GDM1 (cell line): ENCODE measurements around the gene FANCI.

Experiments
- DNase-seq: peaks from one replicate; lab custom pipeline; 2025; lab: John Stamatoyannopoulos, UW

Gene FANCI

GRCh38 chr15:89333011-89333860 is 89.5 kb downstream of the FANCI start:
- DNase-seq = no peak

GRCh38 chr15:89333959-89334509 is 90.3 kb downstream of the FANCI start:
- no peak for DNase-seq

GRCh38 chr15:89334510-89335297 is 90.9 kb downstream of the FANCI start, which contains the start of gene POLG:
POLG (minus strand) TSS chr15:89334824; CDS start chr15:89333754, 1,070 bp downstream.
- peak; percentile 98 for DNase-seq

- no peak for DNase-seq
Measured at GRCh38 chr15:89335298-89336041, 91.7 kb downstream of the FANCI start.

- no peak for DNase-seq
Measured at GRCh38 chr15:89338036-89338435, 94.3 kb downstream of the FANCI start.

- DNase-seq = no peak
Measured at GRCh38 chr15:89340573-89340972, 96.8 kb downstream of the FANCI start.

- no peak for DNase-seq
Measured at GRCh38 chr15:89341316-89342005, 97.7 kb downstream of the FANCI start.

GRCh38 chr15:89342840-89343239 is 99.1 kb downstream of the FANCI start:
- no peak for DNase-seq

- DNase-seq = no peak
Measured at GRCh38 chr15:89345248-89345647, 101.5 kb downstream of the FANCI start.

GRCh38 chr15:89346516-89347231 is 102.9 kb downstream of the FANCI start:
- no peak for DNase-seq

GRCh38 chr15:89349206-89349558 is 105.4 kb downstream of the FANCI start:
- DNase-seq = no peak

GRCh38 chr15:89352476-89352875 is 108.7 kb downstream of the FANCI start:
- DNase-seq = no peak

- DNase-seq = no peak
Measured at GRCh38 chr15:89353991-89354390, 110.2 kb downstream of the FANCI start.

GRCh38 chr15:89356634-89357298 is 113.0 kb downstream of the FANCI start:
- DNase-seq = no peak

GRCh38 chr15:89358435-89358754 is 114.6 kb downstream of the FANCI start:
- no peak for DNase-seq

- DNase-seq = peak; percentile 63
Measured at GRCh38 chr15:89358755-89359439, 115.1 kb downstream of the FANCI start.

GRCh38 chr15:89359471-89360293 is 115.9 kb downstream of the FANCI start:
- DNase-seq = no peak

- DNase-seq = no peak
Measured at GRCh38 chr15:89360294-89360971, 116.7 kb downstream of the FANCI start.
